Esophagus muscularis mucosa (tissue), 3 donors: Measurements from ENCODE around the gene RNF5.

ENCODE experiments used
- CTCF ChIP-seq, 3 experiments: fragments of 200-600 bp in 2 of 3; fragments of 450-650 bp in 1 of 3; sonication (generic) in 2 of 3; IDR thresholded peaks; one replicate each; pipeline ENCODE4 v1.5.1; 2017 to 2019; ENCODE audit warnings: antibody characterized with exemption in 3 of 3, mild to moderate bottlenecking in 2 of 3, moderate library complexity in 1 of 3
- POLR2A ChIP-seq: fragments of 450-650 bp; IDR thresholded peaks from one replicate; pipeline ENCODE4 v1.6.1; 2017; ENCODE audit warnings: antibody characterized with exemption, moderate library complexity, mild to moderate bottlenecking, low read depth
- POLR2AphosphoS5 ChIP-seq, 2 donors: sonication (generic); formaldehyde crosslinking; IDR thresholded peaks; one replicate each; pipeline ENCODE4 v1.6.1; 2017; ENCODE audit warnings: antibody characterized with exemption in 2 of 2

GRCh38 chr6:32137454-32137853 is 40.8 kb upstream of the RNF5 start:
- no peak for TF ChIP-seq CTCF (IDR thresholded peaks at IDR 0.05)
- TF ChIP-seq POLR2AphosphoS5 (IDR thresholded peaks at IDR 0.05), result no peak
- no peak for TF ChIP-seq POLR2A
